Measurements from ENCODE around the gene CRHR1. TPM values are rescaled to one million over a fixed set of nuclear protein-coding genes. Genes with fewer than 3 reads are reported as not detected.
"Not testable (repeated sequence)": the region's sequence is repeated elsewhere in the genome, so short reads cannot be mapped to it uniquely, and the experiment has no call there.

CRHR1 gene
- total RNA-seq, 2 experiments from 2014 or later: not detected

DNA sequence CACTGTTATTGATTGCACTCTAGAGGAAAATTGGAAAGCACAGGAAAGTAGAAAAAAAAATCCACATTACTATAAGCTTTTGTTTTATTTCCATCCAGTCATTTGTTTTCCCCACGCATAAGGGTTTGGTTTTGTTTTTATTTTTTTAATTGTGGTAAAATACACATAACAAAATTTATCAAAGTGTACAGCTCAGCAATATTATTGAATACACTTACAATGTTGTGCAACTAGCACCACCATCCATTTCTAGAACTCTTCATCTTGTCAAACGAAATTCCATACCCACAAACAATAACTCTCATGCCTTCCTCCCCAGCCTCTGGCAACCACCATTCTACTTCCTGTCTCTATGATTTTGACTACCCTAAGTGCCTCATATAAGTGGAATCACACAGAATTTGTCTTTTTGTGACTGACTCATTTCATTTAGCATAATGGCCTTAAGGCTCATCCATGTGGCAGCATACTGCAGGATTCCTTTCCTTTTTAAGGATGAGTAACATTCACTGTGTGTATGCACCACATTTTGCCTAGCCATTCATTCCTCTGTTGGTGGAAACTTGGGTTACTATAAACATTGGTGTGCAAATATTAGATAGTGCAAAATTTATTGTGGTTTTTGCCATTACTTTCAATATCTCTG lies 71.7 kb downstream of the CRHR1 start:
- peaks cover 31% of the 10 kb centered on the region for H3K27me3 Mint-ChIP-seq
- H3K9me3 Mint-ChIP-seq: no peaks in the 10 kb centered on the region
- no peak overlapping the region for H3K4me3 Mint-ChIP-seq
- intact Hi-C loops (cut with micrococcal nuclease): no loop called here
- no peaks in the 10 kb centered on the region for H3K36me3 Mint-ChIP-seq (ENCODE audit: low read depth)
- DNase-seq (no peak), ATAC-seq (no peak)
- no peak for TF ChIP-seq CTCF (IDR thresholded peaks at IDR 0.05)
- ChIA-PET CTCF (interaction anchor here (1.4 to 1.9 kb wide), 3 partner anchors 24 to 215 kb away, joined by 4 to 7 read pairs (median 5); no protein-coding TSS in a partner anchor), POLR2A (no interaction called here)
- no peak overlapping the region for H3K27ac Mint-ChIP-seq
- H3K4me1 Mint-ChIP-seq (ENCODE audit: low read depth): peaks cover 5% of the 10 kb centered on the region

GRCh38 chr17:45857977-45858708 lies 74.0 kb downstream of the CRHR1 start:
- Mint-ChIP-seq H3K9me3 (no peaks in the 10 kb centered on the region), H3K27ac (no peak overlapping the region), H3K36me3 (ENCODE audit: low read depth) (no peaks in the 10 kb centered on the region), H3K4me3 (no peak overlapping the region), H3K4me1 (ENCODE audit: low read depth) (no peaks in the 10 kb centered on the region), H3K27me3 (peaks cover 24% of the 10 kb centered on the region)
- no peak for ATAC-seq
- intact Hi-C loops (cut with micrococcal nuclease): no loop called here
- ChIA-PET POLR2A (no interaction called here), CTCF (no interaction called here)
- DNase-seq: peak; percentile 22
- TF ChIP-seq CTCF (IDR thresholded peaks at IDR 0.05): no peak

DNA sequence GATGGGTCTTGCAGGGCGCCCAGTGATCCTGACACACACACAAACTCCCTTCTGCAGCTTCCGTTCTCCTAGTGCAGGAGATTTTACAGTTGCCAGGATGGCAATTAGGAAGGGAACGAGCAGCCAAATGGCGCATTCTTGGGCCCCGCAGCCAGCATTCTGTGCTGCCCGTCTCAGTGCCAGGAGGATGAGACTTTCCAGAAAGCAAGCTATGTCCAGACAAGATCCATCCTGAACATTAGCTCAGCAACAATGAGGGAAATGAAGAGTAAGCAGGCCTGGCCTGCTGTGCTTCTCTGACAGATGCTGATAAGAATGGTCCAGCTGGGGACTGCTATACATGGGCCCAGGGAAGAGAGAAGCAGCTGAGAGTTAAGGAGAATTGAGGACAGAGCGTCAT lies 77.0 kb downstream of the CRHR1 start:
- DNase-seq: no peak
- H3K9me3 Mint-ChIP-seq: no peaks in the 10 kb centered on the region
- H3K27me3 Mint-ChIP-seq: peaks cover 26% of the 10 kb centered on the region
- no peaks in the 10 kb centered on the region for H3K36me3 Mint-ChIP-seq (ENCODE audit: low read depth)
- intact Hi-C loops (cut with micrococcal nuclease): no loop called here
- no peak for TF ChIP-seq CTCF (IDR thresholded peaks at IDR 0.05)
- ChIA-PET POLR2A (no interaction called here), CTCF (interaction anchor here (1.1 to 3.4 kb wide), 3 partner anchors 9 to 221 kb away, joined by 3 to 16 read pairs (median 6); no protein-coding TSS in a partner anchor)
- H3K4me3 Mint-ChIP-seq: no peak overlapping the region
- H3K4me1 Mint-ChIP-seq (ENCODE audit: low read depth): no peaks in the 10 kb centered on the region
- no peak for ATAC-seq
- no peak overlapping the region for H3K27ac Mint-ChIP-seq

- DNase-seq; H3K9me3 Mint-ChIP-seq; H3K4me1 Mint-ChIP-seq (ENCODE audit: low read depth); ATAC-seq; POLR2A ChIA-PET; intact Hi-C loops (cut with micrococcal nuclease); H3K36me3 Mint-ChIP-seq (ENCODE audit: low read depth); H3K27ac Mint-ChIP-seq; H3K4me3 Mint-ChIP-seq: not testable (repeated sequence)
- peaks cover 26% of the 10 kb centered on the region for H3K27me3 Mint-ChIP-seq
- CTCF ChIA-PET: interaction anchor here (3.4 kb wide), 1 partner anchor 10 kb away, joined by 16 read pairs; no protein-coding TSS in a partner anchor
Measured at GRCh38 chr17:45862127-45862526, 78.0 kb downstream of the CRHR1 start.

DNA sequence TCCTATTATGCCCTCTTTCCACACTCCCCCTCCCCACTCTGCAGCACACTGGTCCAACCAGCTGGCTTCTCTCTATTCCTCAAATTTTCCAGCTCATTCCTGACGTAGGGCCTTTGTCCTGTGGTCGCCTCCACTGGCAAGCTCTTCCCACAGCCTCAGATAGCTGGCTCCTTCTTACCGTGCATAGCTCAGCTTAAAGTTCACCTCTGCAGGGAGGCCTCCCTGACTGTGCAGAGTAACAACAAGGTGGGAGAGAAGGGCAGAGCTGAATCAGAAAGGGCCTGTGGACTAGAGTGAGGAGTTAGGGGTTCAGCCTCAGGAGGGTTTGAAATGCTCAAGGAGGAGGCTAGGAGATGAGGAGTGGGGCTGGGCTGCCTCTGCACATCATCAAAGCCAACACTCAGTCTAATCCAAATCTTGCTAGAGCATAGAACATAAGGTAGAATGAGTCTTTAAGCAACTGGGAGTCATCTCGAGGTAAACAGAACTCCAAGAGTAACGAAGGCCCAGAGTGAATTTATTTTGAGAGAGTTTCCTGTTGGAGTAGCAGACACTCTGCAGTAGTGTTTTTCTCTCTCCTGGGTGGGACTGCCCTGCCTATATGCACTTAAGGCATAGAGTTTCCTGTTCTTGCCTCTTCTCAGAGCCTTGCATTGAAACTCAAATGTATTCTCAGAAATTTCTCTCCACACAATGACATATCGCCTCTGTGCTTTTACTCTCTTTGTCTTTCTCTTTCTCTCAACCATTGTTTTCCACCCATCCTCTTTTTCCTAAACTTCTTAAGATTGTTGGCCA lies 79.9 kb downstream of the CRHR1 start:
- CTCF ChIA-PET: interaction anchor here (0.7 to 3.4 kb wide), 2 partner anchors 12 kb away, joined by 4 to 16 read pairs; no protein-coding TSS in a partner anchor
- no peak for TF ChIP-seq CTCF (IDR thresholded peaks at IDR 0.05)
- Mint-ChIP-seq H3K27ac (no peak overlapping the region), H3K36me3 (ENCODE audit: low read depth) (no peaks in the 10 kb centered on the region), H3K27me3 (peaks cover 18% of the 10 kb centered on the region), H3K9me3 (no peaks in the 10 kb centered on the region), H3K4me3 (no peak overlapping the region), H3K4me1 (ENCODE audit: low read depth) (no peaks in the 10 kb centered on the region)
- POLR2A ChIA-PET: no interaction called here
- no peak for ATAC-seq
- DNase-seq: no peak
- intact Hi-C loops (cut with micrococcal nuclease): no loop called here
